Inferior parietal cortex (tissue), 1 donor: Measurements from ENCODE around the gene EPB41L4A.
"Not testable (repeated sequence)": the region's sequence is repeated elsewhere in the genome, so short reads cannot be mapped to it uniquely, and the experiment has no call there.

Experiments
- DNase-seq: peaks from one replicate; pipeline ENCODE4 v3.0.0-alpha.2; 2016; ENCODE audit errors: extremely low spot score

The EPB41L4A gene

DNA sequence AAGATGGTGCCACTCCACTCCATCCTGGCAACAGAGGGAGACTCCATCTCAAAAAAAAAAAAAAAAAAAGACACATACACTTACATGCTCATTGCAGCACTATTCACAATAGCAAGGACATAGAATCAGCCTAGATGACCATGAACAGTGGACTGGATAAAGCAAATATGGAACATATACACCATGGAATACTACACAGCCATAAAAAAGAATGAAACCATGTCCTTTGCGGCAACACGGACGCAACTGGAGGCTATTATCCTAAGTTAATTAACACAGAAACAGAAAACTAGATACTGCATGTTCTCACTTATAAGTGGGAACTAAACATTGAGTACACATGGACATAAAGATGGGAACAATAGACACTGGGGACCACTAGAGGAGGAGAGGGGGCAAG, 210.9 kb downstream of the EPB41L4A start:
- not testable (repeated sequence) for DNase-seq

DNA sequence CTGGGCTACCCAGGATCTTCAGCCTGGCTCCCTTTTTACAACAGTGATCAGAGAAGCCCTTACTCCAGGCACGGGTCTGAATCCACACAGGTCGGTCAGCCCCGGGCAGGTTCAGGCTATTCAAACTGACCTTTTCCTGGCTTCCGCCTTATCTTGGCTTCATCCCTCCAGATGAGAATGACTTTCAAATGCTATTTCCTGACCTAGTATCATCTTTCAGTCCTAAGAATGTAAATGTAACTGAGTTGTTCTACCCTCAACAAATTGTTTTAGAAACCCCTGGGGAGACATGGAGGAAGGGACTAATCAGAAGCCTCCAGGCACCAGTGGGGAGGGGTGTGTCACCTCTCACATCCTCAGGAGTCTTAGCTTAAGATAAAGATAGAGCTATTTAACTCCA, 213.2 kb downstream of the EPB41L4A start:
- no peak for DNase-seq

DNA sequence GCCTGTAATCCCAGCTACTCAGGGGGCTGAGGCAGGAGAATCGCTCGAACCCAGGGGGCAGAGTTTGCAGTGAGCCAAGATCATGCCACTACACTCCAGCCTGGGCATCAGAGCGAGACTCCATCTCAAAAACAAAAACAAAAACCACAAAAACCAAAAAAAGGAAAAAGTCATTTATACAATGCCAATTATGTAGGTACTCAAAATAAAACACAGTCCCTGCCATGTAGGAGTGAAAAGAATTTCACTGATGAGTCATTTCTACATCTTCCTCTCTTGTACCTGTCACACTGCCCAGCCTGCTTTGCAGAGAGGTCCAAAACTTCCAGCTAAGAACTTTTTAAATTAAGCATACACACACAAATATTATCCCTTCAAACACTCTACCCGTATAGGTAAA, 215.8 kb downstream of the EPB41L4A start:
- no peak for DNase-seq

DNA sequence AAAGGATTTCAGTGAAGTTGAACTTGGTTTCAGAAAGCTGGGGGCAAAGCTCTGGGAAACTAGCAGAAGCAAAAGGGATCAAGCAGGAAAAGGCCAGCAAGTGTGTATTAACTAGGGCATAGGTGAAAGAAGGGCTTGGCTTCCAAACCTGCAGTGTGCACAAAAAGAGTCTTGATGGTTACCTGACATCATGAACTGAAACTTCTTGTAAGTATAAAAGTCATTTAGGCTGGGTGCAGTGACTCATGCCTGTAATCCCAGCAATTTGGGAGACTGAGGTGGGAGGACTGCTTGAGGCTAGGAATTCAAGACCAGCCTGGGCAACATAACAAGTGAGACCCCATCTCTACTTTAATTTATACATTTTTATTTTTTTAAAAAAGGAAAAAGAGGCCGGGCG, 216.4 kb downstream of the EPB41L4A start:
- no peak for DNase-seq

DNA sequence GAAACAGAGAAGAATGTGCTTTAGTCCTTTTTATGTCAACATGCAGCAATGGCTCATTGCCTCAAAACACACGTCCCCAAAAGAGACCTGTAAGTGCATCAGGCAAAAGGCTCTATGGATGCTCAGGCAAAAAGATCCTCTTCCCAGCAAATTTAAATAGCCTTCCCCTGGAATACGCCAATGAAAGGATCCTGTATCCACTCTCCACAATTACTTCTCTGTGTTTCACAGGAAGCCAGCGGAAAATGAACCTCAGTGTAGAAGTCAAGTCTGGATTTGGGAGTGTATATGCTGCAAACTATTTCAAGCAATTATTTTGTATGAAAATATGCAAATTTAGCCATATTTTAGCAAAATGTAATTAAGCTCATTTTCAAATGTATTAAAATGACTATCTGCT, 217.9 kb downstream of the EPB41L4A start:
- no peak for DNase-seq

DNA sequence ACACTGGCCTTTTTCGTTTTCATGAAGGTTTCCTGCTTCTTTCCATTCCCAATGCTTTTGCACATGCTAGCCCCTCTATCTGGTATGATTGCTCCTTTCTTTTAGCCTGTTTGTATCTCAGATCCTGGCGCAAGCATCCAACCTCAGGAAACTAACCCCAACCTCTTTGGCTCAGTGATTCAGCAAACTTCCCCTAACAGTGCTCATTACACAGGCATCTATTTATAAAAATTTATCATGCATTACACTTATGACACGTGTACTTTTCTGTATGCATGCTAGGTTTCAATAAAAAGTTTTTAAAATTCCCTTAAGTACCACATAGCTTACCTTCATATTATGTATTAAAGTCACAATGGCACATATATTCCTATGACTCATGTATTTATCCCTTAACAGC, 218.9 kb downstream of the EPB41L4A start:
- DNase-seq: no peak

DNA sequence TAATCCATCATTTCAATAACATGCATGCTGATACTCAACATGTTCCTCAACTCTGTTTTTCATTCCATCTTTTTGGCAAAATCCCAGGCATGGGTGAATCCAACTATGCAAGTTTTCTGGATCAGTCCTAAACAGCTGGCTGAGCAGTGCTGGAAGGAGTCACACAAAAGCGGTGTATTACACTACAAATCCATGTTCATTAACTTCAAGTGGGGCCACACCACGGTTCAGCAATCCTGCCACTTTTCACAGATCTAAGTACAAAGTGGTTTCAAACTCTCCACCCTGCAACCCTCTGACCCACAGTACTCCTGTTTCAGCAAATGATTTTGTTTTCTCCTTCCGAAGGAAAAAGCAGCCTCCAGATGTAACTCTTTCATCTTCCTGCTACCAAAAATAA, 222.5 kb downstream of the EPB41L4A start:
- no peak for DNase-seq

DNA sequence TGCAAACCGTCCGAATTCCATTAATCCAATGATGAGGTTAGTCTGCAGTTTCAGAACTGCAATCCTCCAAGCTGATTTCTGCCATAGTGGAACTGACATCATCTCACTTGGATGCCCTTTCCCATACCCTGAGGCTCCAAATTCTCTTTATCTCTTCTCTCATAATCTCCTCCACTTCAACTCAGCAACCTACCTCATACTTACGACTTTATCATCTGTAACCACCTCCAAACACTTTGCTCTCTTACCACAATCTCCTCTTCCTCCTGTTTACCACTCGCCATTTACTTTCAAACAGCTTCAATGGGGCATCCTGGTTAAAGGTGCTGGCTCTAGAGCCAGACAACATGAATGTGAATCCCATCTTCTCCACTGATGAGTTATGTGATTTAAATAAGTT, 223.2 kb downstream of the EPB41L4A start:
- no peak for DNase-seq

DNA sequence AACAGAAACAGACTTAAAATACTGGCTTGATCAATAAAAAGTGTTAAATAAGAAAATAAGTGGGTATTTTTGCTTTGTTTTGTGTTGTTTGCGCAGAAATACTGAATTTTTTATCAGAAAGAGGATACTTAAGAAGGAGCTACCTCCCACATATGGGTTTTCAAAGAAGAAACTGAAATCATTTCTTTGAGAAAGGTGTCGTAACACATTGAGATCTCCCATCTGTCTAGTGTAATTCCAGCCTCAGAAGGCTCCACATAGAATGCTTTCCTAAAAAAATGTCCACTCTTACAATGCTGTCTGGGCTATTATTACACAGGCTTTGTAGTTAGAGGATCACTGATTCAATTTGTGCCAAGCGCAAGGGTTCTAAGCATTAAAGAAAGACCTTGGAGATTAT, 226.2 kb downstream of the EPB41L4A start:
- peak; percentile 54 for DNase-seq

DNA sequence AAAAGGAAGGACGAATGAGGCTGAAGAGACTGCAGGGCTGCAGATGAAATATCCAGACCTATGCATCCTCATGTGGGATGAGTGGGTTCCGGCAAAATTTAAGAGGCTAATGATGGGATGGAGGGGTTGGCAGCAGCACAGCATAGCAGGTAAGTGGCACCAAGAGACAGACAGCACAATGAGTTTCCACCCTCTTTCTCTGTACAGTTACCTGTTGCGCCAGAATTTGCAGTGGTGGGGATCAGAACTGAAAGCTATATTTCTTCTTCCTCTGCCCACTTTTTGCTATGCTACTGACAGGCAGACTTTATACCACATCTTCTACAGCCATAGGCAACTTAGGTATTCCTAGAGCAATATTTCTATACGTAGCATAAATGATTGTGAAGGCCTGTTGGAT, 227.0 kb downstream of the EPB41L4A start:
- DNase-seq: no peak

DNA sequence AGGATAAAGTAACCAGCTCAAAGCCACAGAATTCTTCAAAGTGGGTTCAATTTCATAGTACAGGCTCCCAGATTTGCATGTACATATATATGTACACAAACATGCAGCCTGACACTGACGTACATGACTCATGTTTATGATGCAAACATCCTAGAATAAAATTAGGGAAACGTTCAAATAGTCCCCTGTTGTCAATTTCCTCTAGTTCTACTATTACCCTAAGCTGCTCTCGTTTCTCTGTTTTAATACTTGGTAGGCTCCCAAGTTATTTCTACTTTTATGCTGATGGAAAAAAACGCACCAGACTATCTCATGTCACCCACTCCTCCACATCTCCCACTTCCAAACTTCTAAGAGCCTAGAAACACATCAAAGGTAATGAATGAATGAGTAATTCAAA, 229.7 kb downstream of the EPB41L4A start:
- DNase-seq: no peak

DNA sequence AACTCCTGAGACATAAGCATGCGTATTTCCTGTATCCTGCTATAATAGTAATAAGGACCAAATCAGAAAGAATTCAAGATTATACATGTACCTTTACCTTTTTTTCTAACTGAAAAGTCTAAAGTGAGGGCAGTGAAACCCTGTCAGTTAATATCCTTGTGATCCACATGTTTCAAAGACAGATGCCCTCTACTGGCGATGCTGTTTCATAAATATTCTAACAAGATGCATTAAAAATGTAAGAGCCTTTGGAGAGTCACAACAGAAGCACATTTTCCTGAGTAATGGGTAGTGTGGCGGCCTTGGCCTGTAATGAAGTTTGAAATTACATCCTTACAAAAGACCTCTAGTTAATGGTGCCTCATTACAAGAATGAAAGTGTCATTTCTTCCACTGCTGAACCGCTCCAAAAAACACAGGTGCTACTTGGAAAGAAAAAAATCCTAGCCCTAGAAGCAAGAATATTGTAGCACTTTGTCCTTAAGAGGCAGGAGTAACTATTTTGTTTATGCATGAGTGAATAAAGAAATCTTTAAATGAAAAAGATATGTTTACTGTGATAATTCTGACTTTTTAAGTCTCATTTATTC, 232.6 kb downstream of the EPB41L4A start:
- DNase-seq: peak; percentile 64

DNA sequence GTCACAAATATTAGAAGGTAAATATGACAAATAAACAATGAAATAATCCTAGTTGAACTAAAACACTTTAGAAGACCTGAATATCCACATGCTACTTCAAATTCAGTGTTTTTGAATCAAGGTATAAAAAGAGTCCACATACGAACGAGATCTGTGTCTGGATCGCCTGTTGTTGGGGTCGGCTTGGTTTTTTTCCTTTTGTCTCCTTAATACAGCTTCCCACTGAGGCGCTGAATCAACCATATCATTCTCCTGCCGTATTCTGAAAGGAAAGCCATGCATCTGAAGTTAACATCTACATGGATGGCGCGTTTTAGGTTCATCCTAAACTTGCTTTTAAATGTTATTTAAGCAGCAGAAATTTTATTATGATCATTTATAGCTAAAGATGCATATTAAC, 235.2 kb downstream of the EPB41L4A start:
- DNase-seq: no peak

DNA sequence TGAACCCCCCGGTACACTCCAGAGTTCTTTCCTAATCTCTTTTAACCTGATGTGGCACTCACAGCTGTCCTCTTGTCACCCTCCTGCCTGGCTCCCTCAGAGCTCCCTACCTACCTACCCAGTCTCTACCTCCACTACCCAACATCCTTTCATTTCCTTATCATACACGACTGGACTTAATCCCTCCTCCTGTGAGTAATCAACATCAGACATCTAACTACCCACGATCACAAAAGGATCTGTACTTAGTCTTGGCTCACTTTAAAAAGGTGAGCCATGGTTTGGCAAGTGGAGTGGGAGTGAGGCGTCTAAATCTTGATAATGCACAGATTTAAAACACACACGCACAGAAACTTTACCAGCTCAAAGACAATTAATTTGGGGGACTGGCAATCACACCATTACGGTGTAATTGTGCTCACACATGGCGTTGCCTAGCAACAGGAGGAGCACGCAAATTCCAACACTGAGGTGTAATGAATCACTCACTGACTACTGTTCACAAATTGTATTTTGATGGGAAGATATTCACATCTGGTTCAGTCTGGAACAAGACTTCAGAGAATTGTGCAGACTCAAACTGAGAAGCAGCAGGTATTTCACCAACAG, 235.9 kb downstream of the EPB41L4A start:
- peak; percentile 23 for DNase-seq

DNA sequence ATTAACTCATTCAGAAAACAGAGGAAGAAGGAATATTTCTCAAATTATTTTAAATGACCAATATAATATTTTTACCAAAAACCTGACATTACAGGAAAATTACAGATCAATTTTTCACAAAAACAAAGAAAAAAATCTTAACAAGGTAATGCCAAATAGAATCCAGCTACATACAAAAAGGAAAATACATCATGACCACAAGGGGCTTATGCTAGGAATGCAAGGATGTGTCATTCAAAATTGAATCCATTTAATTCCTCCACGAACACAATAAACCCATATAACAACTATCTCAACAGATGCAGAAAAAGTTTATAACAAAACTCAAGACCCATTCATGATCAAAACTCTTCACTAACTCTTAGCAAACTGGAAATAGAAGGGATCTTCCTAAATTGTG, 239.8 kb downstream of the EPB41L4A start:
- DNase-seq: no peak

DNA sequence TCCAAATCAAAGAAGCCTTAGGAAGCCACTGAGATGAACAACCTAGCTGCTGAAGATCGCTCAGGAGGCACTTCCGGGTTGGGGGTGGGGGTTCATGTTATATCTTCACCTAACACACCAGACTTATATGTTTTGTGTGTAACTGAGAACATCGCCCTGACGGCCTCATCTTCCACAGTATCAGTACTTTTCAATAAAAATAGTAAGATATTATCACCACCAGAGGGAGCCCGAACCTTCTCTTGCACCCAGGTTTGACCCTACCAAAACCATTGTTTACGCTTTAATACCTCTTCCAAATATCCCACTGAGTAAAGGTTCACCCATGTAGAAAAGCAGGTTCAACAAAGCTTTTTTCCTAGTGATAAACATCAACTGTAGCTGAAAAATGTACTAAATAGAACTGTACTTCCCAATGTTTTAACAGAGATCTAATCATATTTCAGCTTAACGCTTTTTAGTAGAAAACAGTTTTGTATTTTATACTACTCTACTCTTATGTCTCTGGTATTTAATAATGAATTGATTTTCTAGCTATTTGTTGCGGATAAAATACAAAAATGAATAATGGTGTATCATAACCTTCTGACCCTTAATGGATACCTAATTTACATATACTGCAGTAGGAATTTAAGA, 244.0 kb downstream of the EPB41L4A start:
- peak; percentile 79 for DNase-seq

DNA sequence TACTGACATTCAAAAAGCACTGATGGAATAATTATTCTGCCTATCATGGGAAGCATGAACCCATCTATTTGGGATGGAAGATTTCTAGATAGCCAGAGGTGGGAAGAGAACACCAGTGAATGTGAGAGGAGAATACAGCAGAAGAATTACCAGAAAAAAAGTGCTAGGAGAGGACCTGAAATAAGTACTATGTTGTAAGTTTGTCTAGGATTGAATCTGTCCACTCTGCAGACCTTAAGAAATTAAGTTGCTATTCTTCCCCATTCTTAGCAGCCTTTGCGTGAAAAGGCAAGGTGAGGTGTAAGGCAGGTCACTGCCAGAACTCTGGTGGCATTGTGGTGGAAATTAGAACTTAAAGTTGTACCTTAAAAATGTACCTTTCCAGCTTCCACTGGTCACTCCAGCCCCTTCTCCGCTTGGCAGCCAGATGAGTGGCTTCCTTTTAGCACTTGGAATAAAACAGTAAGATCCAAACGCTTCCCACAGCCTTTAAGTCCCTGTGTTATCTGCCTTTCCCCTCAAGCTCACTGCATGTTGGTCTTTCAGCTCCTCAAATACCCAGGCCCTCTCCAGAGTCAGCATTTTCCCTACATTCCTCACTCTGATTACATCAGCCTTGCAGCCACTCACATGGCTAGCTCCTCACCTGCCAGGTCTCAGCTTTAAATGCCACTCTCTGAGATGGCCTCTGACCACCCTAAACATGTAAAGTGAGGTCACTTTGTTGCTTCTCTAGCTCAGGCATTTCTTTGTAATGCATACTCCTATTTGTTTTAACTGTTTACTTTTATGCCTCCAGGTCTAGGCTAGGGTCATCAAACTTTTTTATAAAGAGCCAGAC, 253.0 kb downstream of the EPB41L4A start:
- no peak for DNase-seq

DNA sequence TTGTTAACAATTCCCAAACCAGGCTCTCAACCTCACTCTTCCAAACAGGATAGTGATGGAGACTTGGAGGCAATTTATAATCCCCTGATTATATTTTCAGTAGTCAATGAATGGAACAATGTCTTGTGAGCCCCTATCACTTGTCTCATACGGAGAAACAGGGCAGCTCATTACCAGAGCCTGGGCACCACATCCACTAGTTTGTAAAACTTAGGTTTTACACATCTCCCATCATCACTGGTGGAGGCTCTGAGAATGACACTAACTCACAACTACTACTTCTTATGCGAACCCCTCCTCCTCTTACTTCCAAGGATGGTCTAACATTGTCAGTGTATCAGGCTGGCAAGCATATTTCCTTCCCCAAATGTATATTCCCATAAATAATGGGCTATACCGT, 253.7 kb downstream of the EPB41L4A start:
- no peak for DNase-seq

DNA sequence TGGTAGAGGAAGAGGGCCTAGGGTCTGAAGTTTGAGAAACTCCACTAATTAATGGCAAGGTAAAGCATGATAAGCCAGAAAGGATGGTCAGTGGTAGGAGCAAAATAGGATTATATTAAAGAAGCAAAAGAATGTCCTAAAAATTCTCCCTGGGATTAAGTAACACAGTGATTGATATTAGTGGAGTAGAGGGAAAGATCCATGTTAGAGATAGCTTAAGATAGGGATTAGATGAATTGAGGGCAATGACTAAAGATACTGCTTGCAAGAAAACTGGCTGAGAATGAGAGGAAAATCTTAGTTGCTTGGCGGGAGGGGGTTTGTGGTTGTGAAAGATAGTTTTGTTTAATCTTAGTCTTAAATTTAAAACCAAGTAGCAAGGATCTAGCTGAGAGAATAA, 255.6 kb downstream of the EPB41L4A start:
- no peak for DNase-seq

DNA sequence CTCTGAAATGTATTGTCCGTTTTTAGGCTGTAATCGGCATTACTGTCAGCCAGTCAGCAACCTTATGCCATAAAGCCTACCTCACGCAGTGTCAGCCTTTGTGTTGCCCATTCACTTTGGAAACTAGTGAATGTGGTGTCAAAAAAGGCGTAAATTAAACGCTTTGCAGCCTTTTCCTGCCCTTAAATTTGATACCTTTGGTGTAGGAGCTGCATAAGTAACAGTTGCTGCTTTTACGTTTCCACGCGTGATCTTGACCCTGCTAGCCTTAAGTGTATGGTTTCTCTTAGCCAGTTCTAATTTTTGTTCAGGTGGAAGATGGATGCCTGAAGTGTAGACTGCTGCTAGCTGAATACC, 257.7 kb downstream of the EPB41L4A start:
- DNase-seq: no peak

DNA sequence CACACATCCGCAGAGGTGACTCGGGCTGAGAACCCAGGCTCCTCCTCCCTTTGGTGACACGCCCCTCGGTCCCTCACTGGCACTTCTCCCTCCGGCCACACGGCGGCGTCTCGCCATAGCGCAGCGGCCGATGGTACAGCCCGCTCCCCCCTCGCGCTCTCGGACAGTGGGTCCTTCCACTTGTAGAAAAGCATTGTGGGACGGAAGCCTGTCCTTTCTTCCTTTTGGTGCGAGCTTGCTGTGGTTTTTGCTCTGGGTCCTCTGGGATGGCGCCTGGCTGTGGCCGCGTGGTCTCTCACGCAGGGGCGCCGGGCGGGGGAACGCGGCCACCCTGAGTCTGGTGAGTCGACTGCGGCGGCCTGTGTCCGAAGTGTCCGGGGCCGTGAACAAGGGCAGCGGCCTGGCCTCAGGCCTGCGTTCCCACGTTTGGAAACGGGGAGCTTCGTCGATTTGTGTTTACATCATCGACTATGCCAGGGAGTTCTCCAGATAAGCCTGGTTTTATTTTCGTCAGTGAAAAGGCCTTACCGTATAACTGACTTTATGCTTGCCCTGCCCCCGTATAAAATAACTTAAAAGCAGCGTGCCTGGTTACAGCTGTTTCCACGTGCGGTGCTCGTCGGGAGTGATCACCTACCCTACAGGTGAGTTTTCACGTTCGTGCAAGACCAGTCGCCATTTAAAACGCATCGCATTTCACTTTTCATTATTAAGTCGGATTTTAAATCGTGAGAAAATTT, 258.3 kb downstream of the EPB41L4A start:
- DNase-seq: peak; percentile 93

DNA sequence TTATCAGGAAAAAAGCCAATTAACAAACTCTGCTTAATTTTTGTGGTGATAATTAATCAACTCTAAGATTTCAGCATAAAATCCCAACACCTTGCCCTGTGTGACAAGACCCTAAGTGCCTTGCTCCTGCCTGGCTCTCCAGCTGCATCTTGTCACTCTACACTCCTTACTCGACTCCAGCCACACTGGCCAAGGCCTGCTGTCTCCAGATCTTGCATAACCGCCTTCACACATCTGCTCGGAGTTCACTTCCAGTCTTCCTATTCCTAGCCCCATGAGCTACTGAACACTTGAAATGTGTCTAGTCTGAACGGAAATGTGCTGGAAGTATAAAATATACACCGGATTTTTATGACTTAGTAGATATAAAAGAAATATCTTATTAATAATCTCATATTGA, 259.6 kb downstream of the EPB41L4A start:
- DNase-seq: no peak
